ENCODE measurements around the gene BUB3.

BUB3 gene

DNA sequence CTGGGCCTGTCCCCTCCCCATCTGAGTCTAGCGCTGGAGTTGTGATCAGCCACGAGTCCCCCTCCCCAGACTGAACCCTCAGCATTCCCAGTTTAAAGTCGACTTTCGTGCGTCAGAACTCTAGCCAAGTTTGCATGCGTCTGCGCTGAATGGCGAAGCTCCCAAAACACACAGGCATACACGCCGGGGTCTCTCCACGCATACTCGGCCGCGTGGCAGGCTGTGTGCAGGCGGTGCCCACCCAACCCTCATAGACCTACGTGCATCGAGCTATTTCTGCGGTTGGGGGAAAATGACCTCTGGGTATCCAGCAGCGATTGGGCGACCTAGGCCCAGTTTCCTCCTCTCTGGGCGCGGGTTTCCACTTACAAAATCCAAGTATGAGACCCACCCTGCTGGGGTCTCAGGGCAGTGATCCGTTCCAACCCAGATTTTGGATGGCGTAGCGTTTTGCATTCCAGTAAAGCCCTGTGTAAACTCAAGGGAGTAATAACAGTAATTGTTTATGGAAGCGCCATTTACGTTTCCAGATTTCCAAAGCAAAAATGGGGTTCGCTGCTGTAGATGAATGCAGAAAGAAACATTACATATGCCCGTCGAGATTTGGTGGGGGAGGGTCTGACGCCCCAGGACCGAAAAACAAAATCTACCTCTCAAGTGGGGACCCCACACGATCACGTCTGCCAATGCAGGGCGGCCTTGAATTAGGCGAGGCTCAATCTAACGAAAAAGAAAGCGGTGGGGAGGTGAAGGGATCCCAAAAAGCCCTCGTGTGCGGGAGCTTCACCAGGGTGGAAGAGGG lies 20.5 kb upstream of the BUB3 start:
- H3K27ac ChIP-seq: no peak overlapping the region
- TF ChIP-seq, protein P1, sequence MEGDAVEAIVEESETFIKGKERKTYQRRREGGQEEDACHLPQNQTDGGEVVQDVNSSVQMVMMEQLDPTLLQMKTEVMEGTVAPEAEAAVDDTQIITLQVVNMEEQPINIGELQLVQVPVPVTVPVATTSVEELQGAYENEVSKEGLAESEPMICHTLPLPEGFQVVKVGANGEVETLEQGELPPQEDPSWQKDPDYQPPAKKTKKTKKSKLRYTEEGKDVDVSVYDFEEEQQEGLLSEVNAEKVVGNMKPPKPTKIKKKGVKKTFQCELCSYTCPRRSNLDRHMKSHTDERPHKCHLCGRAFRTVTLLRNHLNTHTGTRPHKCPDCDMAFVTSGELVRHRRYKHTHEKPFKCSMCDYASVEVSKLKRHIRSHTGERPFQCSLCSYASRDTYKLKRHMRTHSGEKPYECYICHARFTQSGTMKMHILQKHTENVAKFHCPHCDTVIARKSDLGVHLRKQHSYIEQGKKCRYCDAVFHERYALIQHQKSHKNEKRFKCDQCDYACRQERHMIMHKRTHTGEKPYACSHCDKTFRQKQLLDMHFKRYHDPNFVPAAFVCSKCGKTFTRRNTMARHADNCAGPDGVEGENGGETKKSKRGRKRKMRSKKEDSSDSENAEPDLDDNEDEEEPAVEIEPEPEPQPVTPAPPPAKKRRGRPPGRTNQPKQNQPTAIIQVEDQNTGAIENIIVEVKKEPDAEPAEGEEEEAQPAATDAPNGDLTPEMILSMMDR (conservative IDR thresholded peaks at IDR 0.05): no peak
- TF ChIP-seq ZFX (IDR thresholded peaks at IDR 0.05): no peak

GRCh38 chr10:123134343-123134914 lies 19.8 kb upstream of the BUB3 start:
- TF ChIP-seq, protein P1 (conservative IDR thresholded peaks at IDR 0.05): no peak
- TF ChIP-seq ZFX (IDR thresholded peaks at IDR 0.05): no peak

DNA sequence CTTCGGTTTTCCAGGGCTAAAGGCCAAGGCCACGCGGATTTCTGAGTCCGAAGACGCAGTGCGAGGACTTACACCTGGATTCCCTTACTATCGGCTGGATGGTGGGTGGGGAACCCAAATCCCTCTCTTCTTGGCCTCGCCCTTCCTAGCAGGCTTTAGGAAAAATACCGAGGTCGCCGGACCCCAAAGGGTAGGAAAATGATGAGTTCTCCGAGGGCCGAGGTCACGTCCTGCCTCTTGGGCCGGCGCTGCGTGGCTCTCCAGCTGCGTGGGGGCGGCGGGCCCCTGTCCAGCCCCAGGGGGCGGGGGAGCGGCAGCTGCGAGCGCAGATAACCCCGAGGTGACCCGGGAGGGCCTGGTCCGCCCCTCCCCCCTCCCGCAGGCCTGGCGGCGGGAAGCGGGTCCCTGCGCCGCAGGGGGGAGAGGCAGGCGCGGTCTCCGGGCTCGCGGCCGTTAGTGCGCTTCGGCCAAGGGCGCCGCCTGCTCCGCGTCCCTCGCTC lies 19.2 kb upstream of the BUB3 start:
- no peak overlapping the region for H3K27ac ChIP-seq
- TF ChIP-seq ZFX (IDR thresholded peaks at IDR 0.05): no peak

More at GRCh38 chr10:123134343-123134914, 19.8 kb upstream of the BUB3 start:
- no peak overlapping the region for H3K27ac ChIP-seq

DNA sequence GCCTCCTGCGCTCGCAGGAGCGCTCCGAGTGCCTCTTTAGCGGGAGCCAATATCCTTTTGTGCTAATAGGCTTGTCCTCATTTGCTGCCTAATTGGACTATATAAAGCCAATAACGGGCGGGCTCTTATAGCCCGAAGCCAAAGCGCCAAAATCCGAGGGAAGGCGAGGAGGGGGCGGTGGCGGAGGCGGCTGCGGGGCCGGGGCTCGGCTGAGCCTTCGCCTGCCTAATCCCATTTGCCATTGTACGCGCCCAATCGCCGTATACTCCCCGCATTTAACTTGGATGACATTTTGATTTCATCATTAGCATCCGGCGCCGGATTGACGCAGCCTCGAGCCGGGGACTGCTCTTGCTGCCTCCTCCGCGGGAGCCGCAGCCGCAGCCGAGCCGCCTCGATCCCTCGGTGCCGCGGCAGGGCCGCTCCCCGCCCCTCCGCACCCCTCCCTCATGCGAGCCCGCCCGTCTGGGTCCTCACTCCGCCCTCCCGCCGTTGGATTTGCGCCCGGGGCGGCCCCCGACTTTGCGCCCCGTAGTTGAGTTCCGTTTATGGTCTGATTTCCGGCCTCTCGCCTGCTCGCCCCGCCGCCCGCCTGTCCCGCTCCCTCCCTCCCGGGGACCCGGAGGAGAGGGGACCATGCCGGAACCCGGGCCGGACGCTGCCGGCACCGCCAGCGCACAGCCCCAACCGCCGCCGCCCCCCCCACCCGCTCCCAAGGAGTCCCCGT lies 18.6 kb upstream of the BUB3 start, which contains the start of gene HMX3:
TSS of gene HMX3 (plus strand) at position 556 of the 727 bp plus-strand sequence. CDS start at position 637, 81 bp downstream.
- TF ChIP-seq, protein P1 (conservative IDR thresholded peaks at IDR 0.05): no peak
- no peak for TF ChIP-seq ZFX (IDR thresholded peaks at IDR 0.05)
- no peak within 1 kb of the TSS for H3K27ac ChIP-seq

- H3K27ac ChIP-seq: no peak overlapping the region
- TF ChIP-seq, protein P1 (conservative IDR thresholded peaks at IDR 0.05): no peak
- TF ChIP-seq ZFX (IDR thresholded peaks at IDR 0.05): no peak
Measured at GRCh38 chr10:123136221-123136805, 17.9 kb upstream of the BUB3 start.

GRCh38 chr10:123136806-123137642 lies 17.2 kb upstream of the BUB3 start:
- no peak overlapping the region for H3K27ac ChIP-seq
- TF ChIP-seq ZFX (IDR thresholded peaks at IDR 0.05): no peak
- TF ChIP-seq, protein P1 (conservative IDR thresholded peaks at IDR 0.05): no peak

- no peak for TF ChIP-seq ZFX (IDR thresholded peaks at IDR 0.05)
- TF ChIP-seq, protein P1 (conservative IDR thresholded peaks at IDR 0.05): no peak
Measured at GRCh38 chr10:123139165-123139520, 15.1 kb upstream of the BUB3 start.

More at GRCh38 chr10:123139165-123139520, 15.1 kb upstream of the BUB3 start:
- H3K27ac ChIP-seq: no peak overlapping the region

All from C4-2B (cell line).